CD4-positive, alpha-beta T cell treated with Interleukin-6 at 100 ng/mL for 8 hours (primary cell): ENCODE measurements around the gene SMPD3.
"Not testable (repeated sequence)": the region's sequence is repeated elsewhere in the genome, so short reads cannot be mapped to it uniquely, and the experiment has no call there.

Experiments
- DNase-seq: peaks from one replicate; pipeline ENCODE4 v3.0.0-alpha.2; 2020; ENCODE audit warnings: mixed read lengths, low spot score

Gene SMPD3

DNA sequence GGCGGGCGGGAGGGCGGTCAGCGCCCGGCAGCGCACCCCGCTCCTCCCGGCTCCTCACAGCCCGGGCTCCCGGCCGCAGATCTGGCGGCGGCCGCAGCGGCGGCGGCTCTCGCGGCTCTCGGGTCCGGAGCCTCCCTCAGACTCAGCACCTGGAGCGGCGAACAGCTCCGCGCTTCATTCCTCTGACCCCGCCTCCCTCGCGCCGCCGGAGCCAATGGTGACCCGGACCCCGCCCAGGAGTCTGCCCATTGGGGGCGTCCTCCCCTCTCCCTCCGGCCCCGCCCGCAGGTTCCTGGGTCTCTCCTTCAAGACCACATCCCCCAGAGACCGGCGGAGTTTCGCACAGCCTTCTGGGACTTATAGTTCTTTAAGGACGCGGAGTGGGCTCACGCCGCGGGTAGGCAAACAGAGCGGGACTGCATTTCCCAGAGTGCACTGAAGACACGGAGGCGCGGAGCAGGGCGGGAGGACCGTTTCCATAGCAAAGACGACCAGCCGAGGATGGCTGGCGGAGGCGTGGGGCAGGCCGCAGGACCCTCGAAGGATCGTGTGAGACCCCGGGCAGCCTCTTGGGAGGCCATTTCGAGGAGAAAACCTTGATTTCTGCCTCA lies at the start of gene SMPD3:
SMPD3 (minus strand) TSS at position 149 of the 611 bp plus-strand sequence. CDS start 76,327 bp downstream, outside the sequence.
- peak; percentile 99 for DNase-seq

DNA sequence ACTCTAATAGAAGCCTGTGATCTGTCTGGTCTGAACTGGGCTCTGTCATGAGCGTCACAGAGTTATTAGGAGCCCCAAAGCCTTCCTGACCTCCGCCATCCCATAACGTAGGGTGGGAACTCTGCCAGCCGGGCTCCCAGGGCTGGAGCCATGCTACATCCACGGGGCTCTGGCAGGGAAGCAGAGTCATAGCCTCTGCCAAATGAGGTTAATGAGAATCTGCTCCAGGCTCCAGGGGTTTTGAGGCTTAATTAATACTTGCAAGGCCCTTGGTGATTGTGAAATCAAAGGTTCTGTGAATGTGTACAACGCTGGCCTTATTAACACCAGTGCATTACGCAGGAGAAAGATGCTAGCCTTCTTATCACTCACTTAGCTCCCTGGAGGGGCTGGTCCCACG lies 48.4 kb upstream of the SMPD3 start:
- no peak for DNase-seq

DNA sequence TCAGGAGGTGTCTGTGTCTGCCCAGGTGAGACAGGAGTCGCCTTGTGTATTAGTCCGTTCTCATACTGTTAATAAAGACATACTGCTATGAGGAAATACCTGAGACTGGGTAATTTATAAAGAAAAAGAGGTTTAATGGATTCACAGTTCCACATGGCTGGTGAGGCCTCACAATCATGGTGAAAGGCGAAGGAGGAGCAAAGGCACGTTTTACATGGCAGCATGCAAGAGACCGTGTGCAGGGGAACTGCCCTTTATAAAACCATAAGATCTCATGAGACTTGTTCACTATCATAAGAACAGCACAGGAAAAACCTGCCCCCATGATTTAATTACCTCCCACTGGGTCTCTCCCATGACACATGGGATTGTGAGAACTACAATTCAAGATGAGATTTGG lies 46.0 kb upstream of the SMPD3 start:
- DNase-seq, result not testable (repeated sequence)

DNA sequence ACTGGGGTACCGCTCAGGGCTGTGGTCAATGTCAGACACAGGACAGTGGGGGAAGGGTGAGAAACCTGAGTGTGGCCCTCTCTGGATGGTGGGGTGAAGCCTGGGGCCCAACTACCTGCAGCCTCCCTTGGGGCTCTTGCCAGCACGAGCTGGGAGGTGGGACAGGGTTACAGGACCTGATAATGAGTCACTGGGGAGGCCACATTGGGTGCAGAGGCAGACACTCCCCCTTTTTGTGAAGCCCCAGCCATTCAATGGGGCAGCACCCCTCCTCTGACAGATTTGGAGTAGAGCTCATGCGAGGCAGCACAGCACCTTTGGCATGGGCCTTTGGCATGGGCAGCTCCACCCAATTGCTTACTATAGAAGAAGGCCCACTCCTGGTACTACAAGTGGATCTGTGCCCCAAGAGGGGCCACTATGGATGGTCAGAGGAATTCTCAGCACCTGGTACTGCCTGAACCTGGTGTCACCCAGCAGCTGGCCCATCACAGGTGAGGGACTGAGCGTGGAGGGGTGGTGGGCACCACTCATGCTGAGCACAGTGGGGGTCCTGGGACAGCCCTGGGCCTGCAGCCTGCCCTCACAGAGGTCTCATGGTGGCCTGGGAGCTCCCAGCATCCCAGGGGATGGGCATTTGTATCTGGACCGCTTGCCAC lies 45.2 kb upstream of the SMPD3 start:
- DNase-seq, result no peak

DNA sequence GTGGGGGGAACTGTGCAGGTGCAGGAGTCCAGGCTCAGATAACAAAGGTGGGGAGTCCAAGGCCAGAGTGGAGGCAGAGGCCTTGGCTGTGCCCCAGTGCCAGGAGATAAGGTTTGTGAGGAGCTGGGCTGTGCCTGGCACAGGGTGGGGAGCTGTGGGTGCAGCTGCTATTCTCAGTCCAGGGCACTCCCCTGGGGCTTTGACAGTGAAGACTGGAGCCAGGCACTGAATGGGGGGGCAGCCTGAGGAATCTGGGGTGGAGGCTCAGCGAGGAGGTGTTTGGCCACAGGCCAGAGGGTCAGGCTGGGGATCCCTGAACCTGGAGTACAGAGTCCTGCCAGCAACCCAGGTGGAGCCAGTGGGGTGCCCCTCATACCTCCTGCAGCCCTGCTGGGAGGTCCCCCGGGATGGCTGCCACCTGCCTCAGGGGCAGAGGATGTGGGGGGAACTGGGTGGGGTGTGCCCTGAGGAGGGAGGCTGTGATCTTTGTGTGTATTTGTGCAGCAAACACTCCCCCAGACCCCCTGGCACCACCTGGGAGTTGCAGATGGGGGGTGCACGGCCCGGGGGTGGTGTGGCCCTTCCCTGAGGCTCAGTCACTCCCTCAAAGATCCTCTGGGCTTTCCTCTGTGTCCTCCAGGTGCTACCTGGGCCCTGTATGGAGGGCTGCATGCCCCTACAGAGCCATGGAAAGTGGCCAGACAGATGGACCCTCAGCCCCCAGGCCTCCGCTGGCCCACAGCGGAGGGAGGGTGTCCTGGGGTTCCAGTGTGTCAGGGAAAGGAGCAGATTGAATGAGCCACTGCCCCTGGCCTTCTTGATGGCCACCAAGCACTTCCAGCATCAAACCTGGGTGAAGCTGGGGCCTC lies 44.5 kb upstream of the SMPD3 start:
- no peak for DNase-seq

DNA sequence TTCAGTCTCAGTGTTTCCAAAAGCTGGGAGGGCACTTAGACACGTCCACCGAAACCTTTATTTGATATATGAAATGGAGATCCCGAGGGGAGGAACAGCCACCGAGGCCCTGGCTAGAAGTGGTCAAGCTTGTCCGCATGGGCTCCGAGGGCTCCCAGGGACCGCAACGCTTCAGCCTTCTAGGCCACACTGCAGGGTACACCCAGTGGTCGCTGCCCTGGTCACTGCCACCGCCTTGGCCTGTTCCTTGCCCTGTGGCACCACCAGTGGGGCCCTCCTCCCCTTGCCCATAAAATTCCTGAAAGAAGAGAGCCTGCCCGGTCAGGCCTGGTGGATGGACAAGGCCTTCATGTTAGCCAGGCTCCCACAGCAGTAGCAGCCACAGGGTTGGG lies 43.8 kb upstream of the SMPD3 start:
- DNase-seq, result no peak

DNA sequence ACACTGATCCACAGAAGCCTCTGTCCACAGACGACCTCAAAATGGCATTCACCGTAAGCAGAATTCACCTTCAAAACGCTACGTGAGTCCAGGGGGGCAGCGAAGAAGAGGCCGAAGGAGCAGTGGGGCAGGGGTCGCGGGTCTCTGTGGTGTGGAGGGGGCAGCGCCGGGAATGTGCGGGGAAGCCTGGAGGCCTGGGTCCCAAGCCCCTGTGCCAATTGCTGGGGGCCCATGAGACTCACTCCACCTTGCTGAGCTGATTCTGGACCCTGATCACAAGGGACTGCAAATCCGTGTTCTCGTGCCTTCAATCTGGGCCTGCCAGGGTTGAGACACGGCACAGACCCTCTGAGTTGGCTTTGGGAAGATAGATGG lies 43.3 kb upstream of the SMPD3 start:
- DNase-seq, result no peak

DNA sequence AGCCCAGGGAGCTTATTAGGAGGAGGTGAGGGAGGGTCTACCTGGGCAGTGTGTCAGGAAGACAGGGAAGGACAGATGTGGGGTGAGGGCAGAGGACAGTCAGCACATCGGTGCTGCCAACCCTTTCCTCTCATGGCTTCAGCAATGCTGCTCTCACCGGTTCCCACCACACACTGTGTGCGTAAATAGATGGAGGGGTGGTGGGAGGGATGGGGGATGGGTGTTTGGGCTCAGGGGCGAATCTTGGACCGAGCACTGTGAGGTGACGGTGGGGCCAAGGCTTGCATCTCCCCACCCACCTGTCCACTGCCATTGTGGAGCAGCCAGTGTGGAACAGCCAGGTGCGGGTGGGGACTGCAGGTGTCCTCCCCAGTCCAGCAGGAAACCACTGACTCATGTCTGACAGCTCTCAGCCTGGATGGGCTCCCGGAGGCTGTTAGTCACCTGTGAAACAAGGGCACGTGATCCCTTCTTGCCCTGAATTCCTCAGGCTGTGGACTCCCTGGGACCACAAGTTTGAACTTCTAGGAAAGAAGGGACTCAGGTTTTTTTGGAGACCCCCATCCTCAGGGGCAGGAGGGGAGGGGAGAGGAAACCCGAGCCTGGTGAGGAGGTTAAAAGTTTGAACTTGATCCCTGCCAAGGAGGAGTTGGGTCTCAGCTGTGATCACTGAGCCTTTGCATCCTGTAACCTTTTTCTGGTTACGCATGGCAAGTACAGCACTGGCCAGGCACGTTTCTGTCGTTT lies 42.7 kb upstream of the SMPD3 start:
- DNase-seq, result no peak

DNA sequence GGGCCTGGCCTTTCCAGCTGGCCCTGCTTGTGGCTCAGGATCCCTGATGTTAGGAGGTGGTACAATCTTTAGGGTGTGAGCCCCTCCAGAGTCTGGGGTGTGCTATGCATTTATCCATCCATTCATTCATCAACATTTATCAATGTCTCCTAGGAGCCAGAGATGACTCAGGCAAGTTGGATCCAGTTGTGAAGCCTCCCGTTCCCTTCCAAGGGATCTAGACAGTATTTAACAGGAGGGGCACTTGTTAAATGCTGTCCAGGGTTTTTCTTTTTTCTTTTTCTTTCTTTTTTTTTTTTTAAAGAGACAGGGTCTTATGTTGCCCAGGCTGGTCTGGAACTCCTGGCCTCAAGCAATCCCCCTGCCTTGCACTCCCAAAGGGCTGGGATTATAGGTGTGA lies 42.0 kb upstream of the SMPD3 start:
- DNase-seq, result no peak

DNA sequence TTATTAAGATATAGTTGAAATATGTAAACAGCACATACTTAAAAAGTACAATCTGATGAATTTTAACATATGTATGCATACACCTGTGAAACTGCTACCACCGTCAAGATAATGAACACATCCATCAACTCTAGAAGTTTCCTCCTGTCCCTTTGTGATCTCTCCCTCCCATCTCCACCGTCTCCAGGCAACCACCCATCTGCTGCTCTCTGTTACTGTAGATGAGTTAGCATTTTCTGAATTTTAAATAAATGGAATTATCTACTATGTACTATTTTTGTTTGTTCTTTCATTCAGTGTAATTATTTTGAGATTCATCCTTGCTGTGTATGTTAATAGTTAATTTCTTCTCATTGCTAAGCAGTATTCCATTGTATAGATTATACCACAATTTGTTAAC lies 40.2 kb upstream of the SMPD3 start:
- no peak for DNase-seq

DNA sequence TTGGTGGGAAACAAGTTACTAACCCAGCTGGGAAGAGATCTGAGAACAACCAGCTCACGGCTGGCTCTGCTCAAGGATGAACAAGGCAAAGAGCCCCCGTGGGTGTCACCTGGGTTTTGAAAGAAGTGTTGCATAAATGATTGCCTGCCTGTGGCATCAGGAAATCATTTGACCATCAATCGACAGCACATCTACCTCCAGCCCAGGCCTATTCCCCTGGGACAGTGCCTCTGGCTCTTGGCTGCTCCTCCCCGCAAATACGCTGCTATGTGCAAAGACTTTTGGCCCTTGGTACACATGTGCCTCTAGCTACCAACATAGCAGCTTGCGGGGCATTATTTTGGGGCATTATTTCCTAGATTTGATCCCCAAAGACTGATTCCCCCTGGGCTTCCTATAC lies 39.4 kb upstream of the SMPD3 start:
- DNase-seq, result no peak

DNA sequence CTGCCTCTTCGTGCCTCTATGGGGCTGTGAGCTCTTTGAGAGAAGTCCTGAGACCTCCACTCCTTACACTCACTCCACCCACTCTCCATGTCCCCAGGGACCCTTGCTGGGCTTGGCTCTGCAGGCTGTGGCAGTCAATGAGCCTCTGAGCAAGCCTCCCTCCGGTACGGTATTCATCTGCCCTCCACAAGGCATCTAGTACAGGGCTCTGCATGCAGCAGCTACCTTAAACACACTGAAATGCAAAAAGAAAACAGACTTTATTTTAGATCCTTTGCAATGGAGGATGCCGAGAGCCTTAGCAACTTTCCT lies 38.9 kb upstream of the SMPD3 start:
- no peak for DNase-seq

DNA sequence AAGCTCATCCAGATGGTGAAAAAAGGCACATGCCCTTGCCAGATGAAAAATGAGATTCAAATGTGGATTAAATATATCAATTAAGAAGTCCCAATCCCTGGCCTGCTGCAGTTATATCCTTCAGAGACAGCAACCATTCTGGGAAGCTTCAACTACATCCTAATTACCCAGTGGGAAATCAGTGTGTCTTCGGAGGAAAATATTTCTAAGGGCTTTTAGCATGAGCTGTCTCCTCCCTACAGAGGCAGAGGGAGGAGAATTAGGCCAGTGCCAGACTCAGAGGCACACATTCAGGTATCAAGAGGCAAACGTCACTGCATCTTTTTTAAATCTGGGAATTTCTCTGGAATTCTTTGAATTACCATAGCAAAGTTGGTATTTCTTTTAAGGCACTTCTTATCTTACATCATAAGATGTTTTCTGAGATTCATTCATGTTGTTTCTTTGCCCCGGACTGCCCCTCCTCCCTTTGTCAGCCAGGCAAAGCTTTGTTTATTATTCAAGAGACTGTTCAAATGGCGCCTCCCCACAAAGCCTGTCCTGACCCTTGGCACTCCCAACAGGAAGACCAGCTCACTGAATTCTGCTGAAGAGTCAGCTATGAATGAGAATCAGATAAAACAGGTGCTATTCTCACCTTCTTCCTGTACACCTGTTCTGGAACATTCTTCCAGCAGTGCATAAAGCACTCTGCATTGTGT lies 38.3 kb upstream of the SMPD3 start:
- DNase-seq, result no peak

DNA sequence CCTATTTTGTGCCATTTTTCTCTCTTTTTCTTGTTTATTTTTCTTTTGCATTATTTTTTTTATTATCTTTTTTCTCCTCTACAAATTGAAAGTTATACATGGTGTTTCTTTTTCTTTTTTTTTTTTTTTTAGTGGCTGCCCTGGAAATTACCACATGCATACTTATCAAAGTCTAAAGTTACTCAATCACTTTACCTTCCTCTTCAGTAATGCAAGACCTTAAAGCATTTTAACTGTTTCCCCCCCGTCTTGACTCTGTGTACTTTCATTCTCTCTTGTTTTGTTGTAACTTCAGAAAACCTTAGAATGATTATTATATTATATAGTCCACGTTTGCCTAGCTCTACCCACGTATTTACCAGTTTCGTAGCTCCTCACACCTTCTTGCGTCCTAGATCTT lies 33.3 kb upstream of the SMPD3 start:
- no peak for DNase-seq

DNA sequence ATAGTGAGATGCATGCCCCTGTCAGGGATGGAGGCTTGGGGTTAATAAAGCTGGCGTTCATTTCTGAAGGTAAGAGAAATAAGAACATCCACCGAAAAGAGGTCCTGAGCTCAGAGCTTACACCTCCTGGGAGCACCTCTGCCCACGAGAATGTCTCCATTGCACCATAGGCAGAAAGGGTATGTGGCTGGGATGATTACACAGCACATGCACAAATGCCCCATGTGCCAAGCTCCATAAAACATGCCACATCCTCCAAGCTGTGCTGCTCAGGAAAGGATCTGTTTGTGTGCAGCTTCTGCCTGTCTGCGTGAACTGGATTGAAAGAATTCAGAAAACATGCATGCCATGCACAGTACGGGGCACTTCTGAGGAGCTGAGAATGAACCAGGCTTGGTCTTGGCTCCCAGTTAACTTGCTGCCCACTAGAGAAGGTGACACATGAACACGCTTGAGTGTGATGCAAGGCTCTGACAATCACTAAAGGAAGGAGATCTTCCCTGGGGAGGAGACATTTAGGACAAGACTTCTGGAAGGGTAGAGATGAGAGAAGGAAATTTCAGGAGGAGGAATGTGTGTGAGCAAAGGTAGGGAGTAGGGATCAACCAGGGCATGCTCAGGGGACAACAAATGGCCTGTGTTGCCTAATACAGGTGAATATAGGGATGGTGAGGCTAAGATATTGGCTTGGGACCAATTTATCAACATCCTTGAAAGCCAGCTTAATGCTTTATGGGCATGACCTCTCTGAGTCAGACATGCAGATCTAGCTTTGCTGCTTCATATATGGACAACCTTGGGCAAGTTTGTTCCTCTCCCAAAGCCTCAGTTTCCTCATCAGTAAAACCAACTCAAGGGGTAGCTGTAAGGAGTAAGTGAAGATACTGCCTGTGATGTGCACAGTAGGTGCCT lies 32.0 kb upstream of the SMPD3 start:
- no peak for DNase-seq

DNA sequence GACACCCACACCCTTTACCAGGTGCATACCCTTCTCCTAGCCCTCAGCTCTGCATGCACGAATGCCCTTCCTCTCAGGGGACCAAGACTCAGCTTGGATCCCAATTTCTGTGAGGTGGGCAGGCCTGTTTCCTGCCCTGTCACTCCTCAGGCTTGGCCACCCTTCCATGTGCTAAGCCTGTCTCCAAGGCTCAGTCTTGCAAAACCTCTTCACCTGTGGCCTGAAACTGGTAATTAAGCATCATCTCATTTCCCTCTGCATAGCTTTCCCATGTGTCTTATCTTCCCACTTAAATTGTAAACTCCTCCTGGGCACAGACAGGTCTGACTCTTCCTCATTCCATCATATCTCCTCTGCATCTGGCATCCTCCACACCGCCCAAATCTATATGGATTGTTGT lies 31.0 kb upstream of the SMPD3 start:
- DNase-seq, result no peak

DNA sequence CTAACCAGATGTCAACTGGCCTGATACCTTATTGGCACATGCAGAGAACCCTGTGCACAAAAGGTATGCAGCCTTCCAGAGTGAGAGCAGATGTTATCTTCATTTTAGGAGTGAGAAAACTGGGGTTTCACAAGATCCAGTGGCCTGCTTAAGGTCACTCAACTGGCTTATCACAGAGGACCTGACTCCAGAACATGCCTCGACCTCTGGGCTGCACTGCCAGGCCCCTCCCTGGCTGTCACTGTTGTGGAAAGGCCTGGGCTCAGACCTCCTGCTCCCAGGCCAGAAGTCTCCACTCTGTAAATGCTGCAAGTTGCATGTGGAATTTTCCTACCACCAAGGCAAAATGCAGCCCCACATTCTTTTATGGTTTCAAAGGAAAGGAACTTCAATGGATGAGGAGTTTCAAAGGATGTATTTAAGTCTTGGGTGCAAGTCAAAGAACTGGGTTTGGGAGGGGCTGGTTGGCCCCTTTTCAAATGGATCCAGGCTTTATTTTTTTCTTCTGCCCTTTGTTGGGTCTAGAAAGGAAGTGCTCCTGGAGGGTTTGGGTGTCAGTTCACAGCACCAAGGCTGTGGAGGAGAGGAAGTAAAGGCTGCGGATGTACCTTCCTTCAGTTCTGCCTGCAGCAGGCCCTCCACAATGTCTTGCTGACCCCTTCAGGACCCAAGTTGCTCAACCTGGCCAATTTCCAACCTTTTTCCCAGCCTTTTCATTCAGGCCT lies 30.4 kb upstream of the SMPD3 start:
- DNase-seq, result no peak

DNA sequence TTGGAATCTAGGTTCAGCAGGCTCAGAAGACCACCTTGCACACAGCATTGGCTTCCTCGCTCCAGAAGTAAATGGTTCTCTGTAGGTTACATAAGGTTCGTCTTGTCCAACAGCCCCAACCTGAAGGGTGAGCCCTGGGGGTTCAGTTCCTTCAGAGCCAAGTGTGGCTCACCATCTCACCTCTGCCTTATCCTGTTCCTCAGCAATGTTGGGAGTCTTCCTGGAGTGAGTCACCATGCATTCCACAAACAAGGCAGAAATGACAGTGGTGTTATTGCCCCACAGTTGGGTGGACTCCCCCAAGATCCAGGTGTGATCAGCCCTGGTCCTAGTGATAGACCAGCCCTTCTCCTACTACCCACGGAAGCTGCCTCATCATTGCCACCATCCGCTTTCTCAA lies 26.8 kb upstream of the SMPD3 start:
- DNase-seq, result no peak

DNA sequence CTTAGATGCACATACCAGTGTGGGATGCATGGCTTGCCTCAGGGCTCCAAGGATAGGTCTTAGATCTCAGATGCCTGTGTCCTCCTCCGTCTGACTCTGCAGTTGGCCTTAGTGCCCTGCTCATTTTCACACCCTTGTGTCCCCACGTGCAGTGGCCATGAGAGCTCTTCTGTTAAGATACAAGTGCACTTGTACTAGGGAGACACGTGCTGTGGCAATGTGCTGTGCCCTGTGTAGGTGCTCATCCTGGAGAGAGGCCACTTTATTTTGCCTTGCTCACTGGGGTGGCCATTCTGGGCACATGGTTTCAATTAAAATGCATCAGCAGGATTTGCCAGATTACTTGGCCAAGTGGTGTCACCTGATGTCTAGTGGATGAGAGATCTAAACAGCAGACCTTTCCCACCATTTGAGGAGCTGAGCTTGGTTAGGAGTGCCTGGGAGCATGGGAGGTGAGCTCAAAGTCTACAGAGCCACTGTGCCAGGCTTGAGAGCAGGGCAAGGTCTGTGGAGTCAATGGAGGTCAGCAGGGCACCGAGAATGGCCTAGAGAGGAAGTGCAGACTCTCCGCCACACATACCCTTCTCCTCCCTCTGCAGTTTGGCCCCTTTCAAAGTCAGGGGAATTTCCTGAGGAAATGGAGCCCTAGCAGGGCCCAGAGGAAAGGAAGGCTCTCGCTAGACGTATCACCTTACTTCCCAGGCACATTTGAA lies 25.2 kb upstream of the SMPD3 start:
- DNase-seq, result no peak

DNA sequence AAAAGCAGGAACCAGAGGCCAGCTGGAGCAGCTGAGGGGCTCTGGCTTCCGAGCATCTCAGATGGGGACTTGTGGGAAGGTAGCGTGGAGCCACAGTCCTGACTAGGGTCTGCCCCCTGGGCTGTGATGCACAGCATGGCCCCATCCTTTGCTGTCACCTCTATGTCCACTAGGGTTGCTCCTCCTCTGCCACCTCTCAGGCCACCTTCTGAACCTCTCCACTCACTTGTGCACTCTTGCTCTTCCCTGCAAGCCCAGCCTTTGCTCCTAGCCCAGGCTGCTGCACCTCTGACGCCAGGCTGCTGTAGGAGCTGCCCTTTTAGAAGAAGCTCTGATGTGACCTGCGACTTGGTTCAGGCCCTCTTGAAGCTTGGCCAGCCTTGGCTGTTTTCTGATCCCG lies 24.3 kb upstream of the SMPD3 start:
- DNase-seq, result no peak
